ENCODE results near the gene CHD9.

CHD9 gene

GRCh38 chr16:53131050-53131362, 76.2 kb downstream of the CHD9 start:
- H3K4me3 ChIP-seq (ENCODE audit: low read depth, low read length) = peak overlapping the region; percentile 62
- DNase-seq (ENCODE audit: low read depth) = no peak
- TF ChIP-seq CTCF (IDR thresholded peaks at IDR 0.05; ENCODE audit: insufficient read depth, low read depth, low read length, missing control alignments) = no peak

- no peak for TF ChIP-seq CTCF (IDR thresholded peaks at IDR 0.05; ENCODE audit: insufficient read depth, low read depth, low read length, missing control alignments)
- H3K4me3 ChIP-seq (ENCODE audit: low read depth, low read length) = peak overlapping the region; percentile 93
- DNase-seq (ENCODE audit: low read depth) = peak; percentile 60
These were observed 76.7 kb downstream of the CHD9 start for GRCh38 chr16:53131363-53132071.

- no peak for DNase-seq (ENCODE audit: low read depth)
- H3K4me3 ChIP-seq (ENCODE audit: low read depth, low read length) = peak overlapping the region; percentile 93
- TF ChIP-seq CTCF (IDR thresholded peaks at IDR 0.05; ENCODE audit: insufficient read depth, low read depth, low read length, missing control alignments) = no peak
These were observed 77.6 kb downstream of the CHD9 start for GRCh38 chr16:53132406-53132805.

GRCh38 chr16:53135329-53135728, 80.5 kb downstream of the CHD9 start:
- no peak for DNase-seq (ENCODE audit: low read depth)
- H3K4me3 ChIP-seq (ENCODE audit: low read depth, low read length) = no peak overlapping the region
- no peak for TF ChIP-seq CTCF (IDR thresholded peaks at IDR 0.05; ENCODE audit: insufficient read depth, low read depth, low read length, missing control alignments)

- no peak overlapping the region for H3K4me3 ChIP-seq (ENCODE audit: low read depth, low read length)
- no peak for DNase-seq (ENCODE audit: low read depth)
- no peak for TF ChIP-seq CTCF (IDR thresholded peaks at IDR 0.05; ENCODE audit: insufficient read depth, low read depth, low read length, missing control alignments)
These were observed 88.2 kb downstream of the CHD9 start for GRCh38 chr16:53142823-53143568.

GRCh38 chr16:53147500-53148065, 92.8 kb downstream of the CHD9 start:
- no peak overlapping the region for H3K4me3 ChIP-seq (ENCODE audit: low read depth, low read length)
- no peak for TF ChIP-seq CTCF (IDR thresholded peaks at IDR 0.05; ENCODE audit: insufficient read depth, low read depth, low read length, missing control alignments)
- no peak for DNase-seq (ENCODE audit: low read depth)
